Activated B cell treated with CpG ODN at 0.5 μM for 24 hours (primary cell): ENCODE data around the gene CCDC78. TPM values are rescaled to one million over a fixed set of nuclear protein-coding genes. Genes with fewer than 3 reads are reported as not detected.

Experiments
- ATAC-seq: fragments of 200-7000 bp; cut with Tn5 transposase; one replicate; pipeline ENCODE4 v1.10.0; 2021; ENCODE audit warnings: low read depth, mild to moderate bottlenecking, moderate library complexity
- CTCF ChIA-PET: fragments of 350-600 bp; sonication (Branson Sonifier 250); formaldehyde crosslinking; loops from one replicate; lab custom pipeline; 2021; ENCODE audit warnings: antibody characterized with exemption; lab: Charles Lee
- POLR2A ChIA-PET: fragments of 350-600 bp; sonication (Branson Sonifier 250); formaldehyde crosslinking; loops from one replicate; lab custom pipeline; 2021; ENCODE audit warnings: antibody characterized with exemption; lab: Charles Lee
- DNase-seq: peaks from one replicate; pipeline ENCODE4 v3.0.0; 2022
- H3K27ac Mint-ChIP-seq: one replicate; pipeline ENCODE4 v1.8.0; 2020; ENCODE audit warnings: mixed read lengths
- H3K27me3 Mint-ChIP-seq: one replicate; pipeline ENCODE4 v1.8.0; 2021; ENCODE audit warnings: mixed read lengths
- H3K36me3 Mint-ChIP-seq: one replicate; pipeline ENCODE4 v1.8.0; 2021; ENCODE audit warnings: low read depth, mixed read lengths
- H3K4me1 Mint-ChIP-seq: one replicate; pipeline ENCODE4 v1.8.0; 2021; ENCODE audit warnings: mixed read lengths
- H3K4me3 Mint-ChIP-seq: one replicate; pipeline ENCODE4 v1.8.0; 2020; ENCODE audit warnings: mild to moderate bottlenecking, mixed read lengths
- H3K9me3 Mint-ChIP-seq: one replicate; pipeline ENCODE4 v1.8.0; 2020; ENCODE audit warnings: mixed read lengths
- intact Hi-C: fragments of 100-400 bp; cut with micrococcal nuclease; formaldehyde crosslinking; loops from one replicate; pipeline ENCODE4 v1.15.1; 2024
- total RNA-seq: library from RNA; stranded (reverse); gene quantifications from 2 replicates; pipeline ENCODE4 v1.2.3, GENCODE V29; 2022
- TF ChIP-seq, protein P1 (sequence below): fragments of 200-600 bp; IDR thresholded peaks from one replicate; pipeline ENCODE4 v1.8.0; 2022; ENCODE audit warnings: antibody characterized with exemption, mild to moderate bottlenecking

The CCDC78 gene
- total RNA-seq, 1 donor from 2014 or later: 4.8 TPM

DNA sequence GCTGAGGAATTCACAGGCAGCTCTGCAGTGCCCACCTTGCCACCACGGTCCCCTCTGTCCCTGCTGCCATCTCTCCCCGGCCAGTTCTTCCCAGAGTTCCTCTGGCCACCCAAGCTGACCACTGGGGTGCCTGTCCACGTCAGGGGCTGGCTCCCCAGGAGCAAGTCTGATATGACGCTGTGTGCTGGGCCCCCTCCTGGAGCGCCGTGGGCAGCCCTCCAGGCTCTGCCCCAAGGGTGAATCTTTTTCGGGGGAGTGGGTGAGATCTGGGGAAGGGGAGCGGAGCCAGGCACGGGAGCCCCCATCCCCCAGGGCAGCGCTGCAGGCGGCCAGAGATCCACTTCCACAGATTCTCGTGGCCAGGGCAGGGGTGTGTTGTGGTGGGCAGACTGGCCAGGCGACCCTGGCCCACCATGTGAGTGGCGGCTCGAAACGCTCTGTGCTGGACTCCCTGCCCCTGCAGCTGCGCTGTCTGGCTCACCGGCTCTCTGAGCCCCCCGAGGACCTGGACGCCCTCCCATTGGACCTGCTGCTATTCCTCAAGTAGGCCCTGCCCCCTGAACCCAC lies 38.0 kb upstream of the CCDC78 start:
- intact Hi-C loops: no loop called here
- H3K27ac Mint-ChIP-seq: no peak overlapping the region
- DNase-seq (no peak), ATAC-seq (no peak)
- no peaks in the 10 kb centered on the region for H3K36me3 Mint-ChIP-seq
- H3K4me3 Mint-ChIP-seq: no peak overlapping the region
- no peaks in the 10 kb centered on the region for H3K9me3 Mint-ChIP-seq
- CTCF ChIA-PET: no interaction called here
- POLR2A ChIA-PET: no interaction called here
- peaks cover 2% of the 10 kb centered on the region for H3K27me3 Mint-ChIP-seq
- H3K4me1 Mint-ChIP-seq: no peaks in the 10 kb centered on the region
- TF ChIP-seq, protein P1, sequence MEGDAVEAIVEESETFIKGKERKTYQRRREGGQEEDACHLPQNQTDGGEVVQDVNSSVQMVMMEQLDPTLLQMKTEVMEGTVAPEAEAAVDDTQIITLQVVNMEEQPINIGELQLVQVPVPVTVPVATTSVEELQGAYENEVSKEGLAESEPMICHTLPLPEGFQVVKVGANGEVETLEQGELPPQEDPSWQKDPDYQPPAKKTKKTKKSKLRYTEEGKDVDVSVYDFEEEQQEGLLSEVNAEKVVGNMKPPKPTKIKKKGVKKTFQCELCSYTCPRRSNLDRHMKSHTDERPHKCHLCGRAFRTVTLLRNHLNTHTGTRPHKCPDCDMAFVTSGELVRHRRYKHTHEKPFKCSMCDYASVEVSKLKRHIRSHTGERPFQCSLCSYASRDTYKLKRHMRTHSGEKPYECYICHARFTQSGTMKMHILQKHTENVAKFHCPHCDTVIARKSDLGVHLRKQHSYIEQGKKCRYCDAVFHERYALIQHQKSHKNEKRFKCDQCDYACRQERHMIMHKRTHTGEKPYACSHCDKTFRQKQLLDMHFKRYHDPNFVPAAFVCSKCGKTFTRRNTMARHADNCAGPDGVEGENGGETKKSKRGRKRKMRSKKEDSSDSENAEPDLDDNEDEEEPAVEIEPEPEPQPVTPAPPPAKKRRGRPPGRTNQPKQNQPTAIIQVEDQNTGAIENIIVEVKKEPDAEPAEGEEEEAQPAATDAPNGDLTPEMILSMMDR: no peak

DNA sequence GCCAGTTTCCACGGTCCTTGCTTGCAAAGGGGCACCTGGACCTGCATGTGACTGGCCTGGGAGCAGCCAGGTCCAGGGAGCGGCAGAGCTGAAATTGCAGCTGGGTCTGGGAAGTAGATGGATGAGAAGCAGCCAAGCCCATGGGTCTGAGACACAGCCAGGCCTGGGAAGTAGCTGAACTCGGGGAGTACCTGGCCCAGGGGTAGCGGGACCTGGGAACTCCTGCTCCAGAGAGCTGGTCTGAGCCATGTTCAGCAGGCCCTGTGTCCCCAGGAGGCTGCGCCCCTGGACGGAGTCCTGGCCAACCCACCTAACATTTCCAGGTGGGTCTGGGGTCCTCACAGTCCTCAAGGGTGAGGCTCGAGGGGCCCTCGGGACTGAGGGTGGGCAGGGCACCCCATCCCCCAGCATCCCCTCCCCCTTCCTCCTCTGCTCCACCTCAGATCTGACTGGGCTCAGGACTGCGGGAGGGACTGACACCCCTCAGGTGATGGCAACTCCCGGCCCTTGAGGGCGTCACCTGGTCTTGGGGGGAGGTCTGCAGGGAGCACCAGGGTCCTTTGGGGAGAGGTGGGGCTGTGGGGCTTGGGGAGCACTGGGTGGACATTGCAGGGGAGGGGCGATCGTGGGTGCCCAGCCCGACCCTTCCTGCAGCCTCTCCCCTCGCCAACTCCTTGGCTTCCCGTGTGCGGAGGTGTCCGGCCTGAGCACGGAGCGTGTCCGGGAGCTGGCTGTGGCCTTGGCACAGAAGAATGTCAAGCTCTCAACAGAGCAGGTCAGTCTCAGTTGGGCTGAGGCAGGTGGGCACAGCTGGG lies 37.3 kb upstream of the CCDC78 start:
- Mint-ChIP-seq H3K9me3 (no peaks in the 10 kb centered on the region), H3K4me1 (no peaks in the 10 kb centered on the region), H3K27ac (no peak overlapping the region), H3K4me3 (no peak overlapping the region), H3K27me3 (peaks cover 2% of the 10 kb centered on the region), H3K36me3 (no peaks in the 10 kb centered on the region)
- ChIA-PET CTCF (no interaction called here), POLR2A (no interaction called here)
- TF ChIP-seq, protein P1: no peak
- DNase-seq (no peak), ATAC-seq (no peak)
- intact Hi-C loops: no loop called here

DNA sequence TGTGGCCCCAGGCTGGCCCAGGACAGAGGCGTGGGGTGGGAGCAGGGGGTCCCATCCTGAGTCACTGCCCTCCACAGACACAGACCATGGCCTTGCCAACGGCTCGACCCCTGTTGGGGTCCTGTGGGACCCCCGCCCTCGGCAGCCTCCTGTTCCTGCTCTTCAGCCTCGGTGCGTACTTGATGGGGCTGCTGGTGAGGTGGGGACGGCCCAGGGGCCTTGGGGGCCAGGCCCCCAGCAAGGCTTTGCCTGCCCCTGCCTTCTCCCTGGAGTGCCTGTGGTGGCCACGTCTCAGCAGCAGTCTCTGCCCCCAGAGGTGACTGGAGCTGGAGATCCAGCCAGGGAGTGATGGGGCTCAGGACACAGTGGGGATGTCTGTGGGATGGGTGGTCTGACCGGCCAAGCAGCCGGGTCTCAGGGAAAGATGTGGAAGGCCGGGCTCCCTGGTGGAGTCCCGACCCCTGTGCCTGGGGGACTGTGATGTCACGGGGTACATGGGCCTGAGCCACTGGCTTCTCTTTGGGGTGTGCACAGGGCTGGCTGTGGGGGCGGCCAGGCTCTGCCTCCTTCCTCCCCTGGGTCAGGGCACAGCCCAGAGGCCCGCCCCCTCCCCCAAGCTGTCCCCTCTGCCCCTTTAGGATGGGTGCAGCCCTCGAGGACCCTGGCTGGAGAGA lies 36.5 kb upstream of the CCDC78 start:
- Mint-ChIP-seq H3K4me3 (no peak overlapping the region), H3K4me1 (no peaks in the 10 kb centered on the region), H3K27ac (no peak overlapping the region), H3K9me3 (no peaks in the 10 kb centered on the region), H3K27me3 (peaks cover 4% of the 10 kb centered on the region), H3K36me3 (no peaks in the 10 kb centered on the region)
- DNase-seq: no peak
- intact Hi-C loops: no loop called here
- ChIA-PET CTCF (no interaction called here), POLR2A (no interaction called here)
- no peak for ATAC-seq
- TF ChIP-seq, protein P1: no peak

DNA sequence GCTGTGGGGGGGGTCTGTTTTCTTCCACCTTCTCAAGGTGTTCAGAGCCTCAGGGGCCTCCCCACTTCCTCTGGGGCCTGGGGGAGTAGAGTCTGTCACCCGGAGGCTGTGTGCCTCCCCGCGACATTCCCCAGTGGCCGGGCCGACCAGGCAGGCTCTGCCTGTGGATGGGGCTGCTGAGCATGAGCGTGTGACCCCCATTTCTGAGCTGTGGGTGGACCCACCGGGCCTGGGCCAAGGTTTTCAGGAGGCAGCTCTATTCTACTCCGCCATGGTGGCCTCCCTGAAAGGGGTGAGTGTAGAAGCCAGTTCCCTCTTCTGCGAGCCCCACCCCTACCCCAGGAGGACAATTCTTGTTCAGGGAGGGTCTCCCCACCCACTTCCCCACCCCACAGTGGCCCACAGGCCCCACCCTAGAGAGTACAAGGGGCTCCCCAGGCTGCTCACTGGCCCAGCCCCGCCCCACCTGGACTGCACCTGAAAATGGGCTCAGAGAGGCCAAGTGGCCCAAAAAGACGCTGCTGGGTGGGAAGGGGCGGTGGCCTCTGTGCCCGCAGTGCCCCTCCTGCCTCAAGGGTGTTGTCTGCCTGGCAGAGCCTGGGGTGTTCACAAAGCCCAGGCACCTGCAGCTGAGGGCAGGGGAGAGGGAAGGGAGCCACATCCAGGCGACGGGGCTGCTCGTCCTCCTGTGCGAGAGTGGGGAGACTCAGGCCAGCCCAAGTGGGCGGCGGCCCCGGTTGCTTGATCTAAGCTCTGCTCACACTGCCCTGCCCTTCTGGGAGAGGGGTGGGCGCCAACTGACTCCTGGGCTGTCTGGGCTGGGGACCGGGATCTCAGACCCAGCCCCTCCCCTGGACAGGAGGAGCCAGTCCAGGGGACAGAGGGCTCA lies 35.6 kb upstream of the CCDC78 start:
- Mint-ChIP-seq H3K27ac (no peak overlapping the region), H3K4me1 (no peaks in the 10 kb centered on the region), H3K4me3 (no peak overlapping the region), H3K36me3 (no peaks in the 10 kb centered on the region), H3K9me3 (no peaks in the 10 kb centered on the region), H3K27me3 (peaks cover 7% of the 10 kb centered on the region)
- ATAC-seq (no peak), DNase-seq (no peak)
- TF ChIP-seq, protein P1: no peak
- POLR2A ChIA-PET: no interaction called here
- intact Hi-C loops: no loop called here
- CTCF ChIA-PET: no interaction called here
